KMS-11 (cell line): ENCODE measurements around the gene FOXN3.

Experiments
- H2AFZ ChIP-seq: fragments of 200-600 bp; sonication (generic); 2 replicates; pipeline ENCODE4 v1.6.1; 2016; ENCODE audit warnings: antibody characterized with exemption, mixed run types, low read depth
- H3K27ac ChIP-seq: fragments of 200-600 bp; sonication (generic); 2 replicates; pipeline ENCODE4 v1.6.1; 2016; ENCODE audit warnings: mild to moderate bottlenecking, mixed run types
- H3K27me3 ChIP-seq: fragments of 200-600 bp; sonication (generic); 2 replicates; pipeline ENCODE4 v1.6.1; 2017; ENCODE audit warnings: mild to moderate bottlenecking, low read depth, mixed run types, moderate library complexity; ENCODE audit not compliant: insufficient read depth
- H3K36me3 ChIP-seq: fragments of 200-600 bp; sonication (generic); 2 replicates; pipeline ENCODE4 v1.6.1; 2017; ENCODE audit warnings: mild to moderate bottlenecking, mixed run types; ENCODE audit not compliant: insufficient read depth
- H3K4me1 ChIP-seq: fragments of 200-600 bp; sonication (generic); 2 replicates; pipeline ENCODE4 v1.6.1; 2016; ENCODE audit warnings: mild to moderate bottlenecking, low read depth, mixed run types; ENCODE audit not compliant: poor library complexity, severe bottlenecking
- H3K4me2 ChIP-seq: fragments of 200-600 bp; sonication (generic); 2 replicates; pipeline ENCODE4 v1.7.0; 2016; ENCODE audit warnings: mild to moderate bottlenecking, mixed run types
- H3K4me3 ChIP-seq: fragments of 200-600 bp; sonication (generic); IDR thresholded peaks from 2 replicates; pipeline ENCODE4 v1.6.1; 2017; ENCODE audit warnings: low read depth, low read length, mixed read lengths; ENCODE audit not compliant: insufficient read depth
- H3K79me2 ChIP-seq: fragments of 200-600 bp; sonication (generic); 2 replicates; pipeline ENCODE4 v1.6.1; 2016; ENCODE audit warnings: low read depth, mixed run types; ENCODE audit not compliant: insufficient read depth
- H3K9ac ChIP-seq: fragments of 200-600 bp; sonication (generic); 2 replicates; pipeline ENCODE4 v1.6.1; 2016; ENCODE audit warnings: mild to moderate bottlenecking, mixed run types
- H4K20me1 ChIP-seq: fragments of 200-600 bp; sonication (generic); 2 replicates; pipeline ENCODE4 v1.6.1; 2016; ENCODE audit warnings: mild to moderate bottlenecking, mixed run types; ENCODE audit not compliant: insufficient read depth
- CTCF ChIP-seq: fragments of 200-600 bp; sonication (generic); conservative IDR thresholded peaks from 2 replicates; pipeline ENCODE4 v1.6.1; 2017; ENCODE audit warnings: low read depth, mild to moderate bottlenecking, antibody characterized with exemption, low read length, moderate library complexity, mixed read lengths

Gene FOXN3

GRCh38 chr14:89185919-89186855 is 230.8 kb downstream of the FOXN3 start:
- Histone ChIP-seq H3K4me2 (no peak overlapping the region), H2AFZ (no peak overlapping the region), H3K9ac (no peak overlapping the region), H3K27me3 (no peaks in the 10 kb centered on the region), H3K4me3 (no peak overlapping the region), H3K4me1 (peaks cover 10% of the 10 kb centered on the region), H3K36me3 (no peaks in the 10 kb centered on the region), H3K27ac (no peak overlapping the region), H4K20me1 (no peaks in the 10 kb centered on the region), H3K79me2 (no peaks in the 10 kb centered on the region)
- TF ChIP-seq CTCF = no peak

- Histone ChIP-seq H4K20me1 (no peaks in the 10 kb centered on the region), H3K4me2 (no peak overlapping the region), H3K79me2 (no peaks in the 10 kb centered on the region), H2AFZ (no peak overlapping the region), H3K4me1 (no peaks in the 10 kb centered on the region), H3K36me3 (no peaks in the 10 kb centered on the region), H3K27ac (no peak overlapping the region), H3K9ac (no peak overlapping the region), H3K27me3 (no peaks in the 10 kb centered on the region), H3K4me3 (no peak overlapping the region)
- TF ChIP-seq CTCF = no peak
Measured at GRCh38 chr14:89184952-89185351, 232.1 kb downstream of the FOXN3 start.

GRCh38 chr14:89182326-89182725 is 234.7 kb downstream of the FOXN3 start:
- H3K4me2 ChIP-seq = no peak overlapping the region
- peaks cover 3% of the 10 kb centered on the region for H3K4me1 ChIP-seq
- H4K20me1 ChIP-seq = no peaks in the 10 kb centered on the region
- H3K27me3 ChIP-seq = no peaks in the 10 kb centered on the region
- H3K79me2 ChIP-seq = no peaks in the 10 kb centered on the region
- no peaks in the 10 kb centered on the region for H3K36me3 ChIP-seq
- H3K4me3 ChIP-seq = no peak overlapping the region
- no peak overlapping the region for H3K9ac ChIP-seq
- H2AFZ ChIP-seq = no peak overlapping the region
- no peak for TF ChIP-seq CTCF
- H3K27ac ChIP-seq = no peak overlapping the region

GRCh38 chr14:89180546-89180945 is 236.5 kb downstream of the FOXN3 start:
- no peak overlapping the region for H3K9ac ChIP-seq
- H3K27me3 ChIP-seq = no peaks in the 10 kb centered on the region
- no peaks in the 10 kb centered on the region for H4K20me1 ChIP-seq
- H2AFZ ChIP-seq = no peak overlapping the region
- H3K4me2 ChIP-seq = no peak overlapping the region
- no peak for TF ChIP-seq CTCF
- no peaks in the 10 kb centered on the region for H3K36me3 ChIP-seq
- no peak overlapping the region for H3K4me3 ChIP-seq
- H3K27ac ChIP-seq = no peak overlapping the region
- peaks cover 3% of the 10 kb centered on the region for H3K4me1 ChIP-seq
- no peaks in the 10 kb centered on the region for H3K79me2 ChIP-seq
